ENCODE results near the gene LAMA2.

The LAMA2 gene

GRCh38 chr6:129552413-129552812 lies 669.5 kb downstream of the LAMA2 start:
- DNase-seq, result no peak

- DNase-seq, result no peak
Measured at GRCh38 chr6:129555206-129555832, 672.4 kb downstream of the LAMA2 start.

GRCh38 chr6:129558248-129558647 lies 675.3 kb downstream of the LAMA2 start:
- no peak for DNase-seq

- DNase-seq, result no peak
Measured at GRCh38 chr6:129565366-129565765, 682.4 kb downstream of the LAMA2 start.

GRCh38 chr6:129565811-129566210 lies 682.9 kb downstream of the LAMA2 start:
- DNase-seq, result no peak

Measured in DMS 273 treated with DMSO at 0.1 percent for 48 hours (cell line).